ENCODE results near the gene IL1A.
"Not testable (repeated sequence)": the region's sequence is repeated elsewhere in the genome, so short reads cannot be mapped to it uniquely, and the experiment has no call there.

Gene IL1A, protein sequence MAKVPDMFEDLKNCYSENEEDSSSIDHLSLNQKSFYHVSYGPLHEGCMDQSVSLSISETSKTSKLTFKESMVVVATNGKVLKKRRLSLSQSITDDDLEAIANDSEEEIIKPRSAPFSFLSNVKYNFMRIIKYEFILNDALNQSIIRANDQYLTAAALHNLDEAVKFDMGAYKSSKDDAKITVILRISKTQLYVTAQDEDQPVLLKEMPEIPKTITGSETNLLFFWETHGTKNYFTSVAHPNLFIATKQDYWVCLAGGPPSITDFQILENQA

DNA sequence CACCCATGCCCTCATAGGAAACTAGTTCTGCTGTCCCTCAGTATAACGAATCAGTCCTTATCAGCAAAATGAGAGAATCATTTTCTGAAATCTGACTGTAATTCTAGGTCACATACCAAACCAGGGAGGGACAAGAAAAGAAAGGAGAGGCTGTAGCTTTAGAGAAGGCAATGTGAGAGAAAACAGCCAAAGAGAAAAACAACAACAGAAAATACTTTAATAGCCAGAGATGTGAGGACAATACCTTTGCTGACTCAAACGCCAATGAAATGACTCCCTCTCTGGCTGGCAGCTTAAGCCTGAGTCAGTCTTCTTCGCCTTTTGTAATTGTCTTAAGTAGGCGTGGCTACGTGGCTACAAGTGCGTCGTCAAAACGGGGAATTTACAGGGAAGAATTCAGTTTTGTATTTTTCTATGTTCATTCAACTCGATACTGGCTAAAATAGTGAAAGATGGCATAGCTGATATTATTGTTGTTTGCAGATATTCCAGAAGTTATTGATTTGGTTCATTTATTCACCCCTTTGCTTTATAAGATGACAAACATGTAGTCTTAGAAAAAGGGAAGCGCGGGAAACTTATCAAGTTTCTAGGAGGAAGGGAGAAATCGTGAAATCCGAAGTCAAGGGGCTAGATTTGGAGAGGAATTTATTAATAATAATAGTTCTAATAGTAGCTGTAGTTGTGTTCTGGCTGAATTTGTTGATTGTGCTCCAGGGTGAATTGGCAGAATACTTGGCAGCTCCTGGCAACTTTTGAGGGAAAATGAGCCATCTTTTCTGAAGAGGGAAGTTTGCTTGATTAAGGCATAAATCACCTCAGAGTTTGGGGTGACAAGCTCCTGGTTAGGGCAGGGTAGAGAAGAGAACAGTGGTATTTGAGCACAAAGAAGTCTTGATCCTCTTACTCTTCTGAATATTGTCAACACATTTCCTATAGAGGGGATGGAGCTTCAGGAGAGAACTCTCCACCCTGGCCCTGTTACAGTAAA, at the start of gene IL1A:
Gene IL1A, minus strand, starts transcription at position 295 of the 991 bp plus-strand sequence. CDS start 723 bp downstream, outside the sequence.
- no peak for DNase-seq (ENCODE audit: low read depth in 2 of 2)

DNA sequence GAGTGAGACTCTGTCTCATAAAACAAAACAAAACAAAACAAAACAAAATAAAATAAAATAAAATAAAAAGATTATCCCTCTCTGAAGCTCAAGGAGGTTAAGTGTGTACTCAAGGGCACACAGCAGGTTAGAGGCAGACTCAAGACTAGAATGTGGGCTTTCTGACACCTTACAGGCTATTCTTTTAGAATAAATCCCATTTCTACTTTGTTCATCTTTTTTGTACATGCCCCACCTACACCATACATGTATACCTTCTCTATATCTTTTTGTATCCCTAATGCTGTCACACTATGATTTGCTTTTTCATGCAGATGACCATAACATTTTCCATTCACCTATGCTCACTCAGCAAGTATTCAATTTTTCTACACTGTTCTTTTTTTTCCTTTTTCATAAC, 49.7 kb upstream of the IL1A start:
- no peak for DNase-seq (ENCODE audit: low read depth in 2 of 2)

DNA sequence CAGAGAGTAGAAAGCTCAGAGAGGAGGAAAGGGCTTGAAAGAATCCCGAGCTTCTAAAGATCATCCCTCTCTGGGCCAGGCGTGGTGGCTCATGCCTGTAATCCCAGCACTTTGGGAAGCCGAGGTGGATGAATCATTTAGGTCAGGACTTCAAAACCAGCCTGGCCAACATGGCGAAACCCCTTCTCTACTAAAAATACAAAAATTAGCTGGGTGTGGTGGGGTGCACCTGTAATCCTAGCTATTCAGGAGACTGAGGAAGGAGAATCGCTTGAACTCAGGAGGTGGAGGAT, 49.3 kb upstream of the IL1A start:
- DNase-seq (ENCODE audit: low read depth in 2 of 2): not testable (repeated sequence)

DNA sequence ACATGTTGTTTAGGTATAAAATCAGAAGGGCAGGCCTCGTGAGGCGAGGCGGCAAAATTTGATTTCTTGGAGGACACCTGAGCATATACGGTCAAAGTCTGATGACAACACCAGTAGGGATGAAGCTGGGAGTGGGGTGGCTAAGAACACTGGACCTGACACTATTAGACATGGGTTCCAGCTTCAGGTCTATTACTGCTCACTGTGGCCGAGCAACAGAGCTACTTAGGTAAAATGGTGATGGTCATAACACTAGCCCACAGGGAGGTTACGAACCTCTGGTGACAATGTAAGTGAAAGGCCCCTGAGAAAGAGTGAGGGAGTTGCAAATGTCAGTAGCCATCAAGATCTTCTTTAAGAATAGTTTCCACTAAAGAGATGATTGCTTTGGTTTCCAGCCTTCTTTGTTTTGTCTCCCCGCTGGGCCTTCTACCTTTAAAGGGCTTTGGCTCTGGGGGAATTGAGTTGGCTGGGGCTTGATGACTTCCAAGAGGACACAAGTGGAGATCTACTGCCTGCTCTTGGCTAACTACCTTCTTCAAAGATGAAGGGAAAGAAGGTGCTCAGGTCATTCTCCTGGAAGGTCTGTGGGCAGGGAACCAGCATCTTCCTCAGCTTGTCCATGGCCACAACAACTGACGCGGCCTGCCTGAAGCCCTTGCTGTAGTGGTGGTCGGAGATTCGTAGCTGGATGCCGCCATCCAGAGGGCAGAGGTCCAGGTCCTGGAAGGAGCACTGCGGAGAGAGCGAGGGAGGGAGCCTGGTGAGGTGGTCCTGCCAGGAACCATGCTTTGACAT, 48.7 kb upstream of the IL1A start:
- no peak for DNase-seq (ENCODE audit: low read depth in 2 of 2)

DNA sequence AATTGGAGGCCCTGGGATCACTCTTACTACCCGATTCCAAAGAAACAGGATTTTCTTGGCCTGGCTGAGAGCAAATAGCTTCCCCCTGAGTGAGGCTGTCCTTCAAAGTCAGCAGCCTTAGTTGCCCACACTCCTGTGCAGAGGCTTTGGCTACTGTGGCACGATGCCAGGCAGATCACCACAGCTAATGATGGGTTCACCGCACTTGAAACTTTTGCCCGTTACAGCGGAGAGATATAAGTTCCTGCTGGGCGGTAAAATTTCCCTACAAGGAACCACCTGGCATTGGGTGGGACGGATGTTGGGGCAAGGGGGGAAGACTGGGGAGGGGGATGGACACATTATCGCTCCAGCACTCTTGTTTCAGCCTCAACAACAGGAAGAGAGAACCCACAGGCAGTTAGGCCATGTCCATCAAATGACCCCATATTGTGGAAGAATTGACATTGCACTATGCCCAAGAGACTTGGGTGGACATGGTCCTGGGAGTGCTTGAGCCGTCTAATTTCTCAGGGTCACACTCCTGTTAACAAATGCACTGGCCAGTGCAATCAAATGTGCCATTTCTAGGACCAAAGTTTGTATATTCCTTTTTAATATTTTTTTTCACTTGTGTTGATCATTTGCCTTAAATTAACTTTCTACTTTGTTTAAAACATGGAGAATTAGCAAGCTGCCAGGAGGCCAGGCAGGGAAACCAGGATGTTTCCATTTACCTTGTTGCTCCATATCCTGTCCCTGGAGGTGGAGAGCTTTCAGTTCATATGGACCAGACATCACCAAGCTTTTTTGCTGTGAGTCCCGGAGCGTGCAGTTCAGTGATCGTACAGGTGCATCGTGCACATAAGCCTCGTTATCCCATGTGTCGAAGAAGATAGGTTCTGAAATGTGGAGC, 47.9 kb upstream of the IL1A start:
- DNase-seq (ENCODE audit: low read depth in 2 of 2): no peak

DNA sequence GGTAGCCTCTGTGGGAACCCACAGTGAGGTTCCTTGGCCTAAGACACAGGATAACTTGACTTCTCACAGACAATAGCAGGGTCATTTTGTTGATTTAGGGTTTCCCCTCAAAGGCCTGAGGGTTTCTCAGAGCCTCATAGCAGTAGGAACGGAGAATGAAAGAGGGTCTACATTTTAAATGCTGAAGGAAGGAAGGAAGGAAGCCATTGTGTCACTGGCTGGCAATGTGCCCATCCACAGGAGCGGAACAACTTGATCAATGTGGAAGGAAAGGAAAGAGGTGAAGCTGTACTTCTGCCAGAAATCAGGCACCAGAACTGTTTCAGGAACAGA, 47.2 kb upstream of the IL1A start:
- DNase-seq (ENCODE audit: low read depth in 2 of 2): no peak

DNA sequence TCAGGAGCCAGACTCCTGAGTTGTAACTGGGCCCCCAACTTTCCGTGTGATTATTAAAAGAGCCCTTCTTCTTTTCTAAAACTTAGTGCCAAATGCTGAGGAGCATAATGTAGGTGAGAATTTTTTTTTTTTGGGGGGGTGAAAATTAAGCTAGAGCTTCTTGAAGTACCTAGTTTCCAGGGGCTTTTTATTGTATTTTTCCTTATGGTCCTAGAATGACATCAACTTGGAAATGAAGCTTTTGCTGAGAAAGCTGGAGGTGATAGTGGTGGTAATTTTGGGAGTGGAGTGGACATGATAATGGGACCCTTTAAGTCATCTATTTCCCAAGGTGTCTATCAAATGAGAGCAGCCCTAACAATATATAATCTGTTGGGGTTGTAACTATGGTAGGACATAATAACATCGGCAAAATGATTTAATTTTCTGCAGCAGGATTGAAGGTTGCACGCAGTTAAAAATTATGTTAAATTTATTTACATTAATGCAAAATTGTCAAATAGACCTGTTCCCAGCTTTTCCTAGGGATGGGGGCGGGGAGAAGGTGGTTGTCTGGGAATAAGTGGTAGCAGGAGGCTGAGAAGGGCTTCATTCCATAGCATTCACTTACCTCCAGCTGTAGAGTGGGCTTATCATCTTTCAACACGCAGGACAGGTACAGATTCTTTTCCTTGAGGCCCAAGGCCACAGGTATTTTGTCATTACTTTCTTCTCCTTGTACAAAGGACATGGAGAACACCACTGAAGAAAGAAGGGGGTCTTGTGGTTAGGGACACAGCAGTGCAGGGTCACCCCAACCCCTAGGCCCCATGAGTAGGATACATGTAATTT, 46.6 kb upstream of the IL1A start:
- DNase-seq (ENCODE audit: low read depth in 2 of 2): no peak

DNA sequence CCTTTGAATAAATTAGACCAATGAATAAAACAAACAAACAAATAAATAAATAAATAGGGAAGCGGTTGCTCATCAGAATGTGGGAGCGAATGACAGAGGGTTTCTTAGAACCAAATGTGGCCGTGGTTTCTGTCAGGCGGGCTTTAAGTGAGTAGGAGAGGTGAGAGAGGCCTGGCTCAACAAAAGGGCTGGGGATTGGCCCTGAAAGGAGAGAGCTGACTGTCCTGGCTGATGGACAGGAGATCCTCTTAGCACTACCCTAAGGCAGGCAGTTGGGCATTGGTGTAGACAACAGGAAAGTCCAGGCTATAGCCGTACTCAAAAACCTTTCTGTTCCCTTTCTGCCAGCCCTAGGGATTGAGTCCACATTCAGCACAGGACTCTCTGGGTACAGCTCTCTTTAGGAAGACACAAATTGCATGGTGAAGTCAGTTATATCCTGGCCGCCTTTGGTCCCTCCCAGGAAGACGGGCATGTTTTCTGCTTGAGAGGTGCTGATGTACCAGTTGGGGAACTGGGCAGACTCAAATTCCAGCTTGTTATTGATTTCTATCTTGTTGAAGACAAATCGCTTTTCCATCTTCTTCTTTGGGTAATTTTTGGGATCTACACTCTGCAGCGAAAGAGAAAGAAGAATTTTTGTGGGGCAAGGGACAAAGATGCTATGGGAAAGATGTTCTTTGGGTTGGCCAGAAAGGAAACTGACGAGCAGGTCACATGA, 45.8 kb upstream of the IL1A start:
- DNase-seq (ENCODE audit: low read depth in 2 of 2): no peak

DNA sequence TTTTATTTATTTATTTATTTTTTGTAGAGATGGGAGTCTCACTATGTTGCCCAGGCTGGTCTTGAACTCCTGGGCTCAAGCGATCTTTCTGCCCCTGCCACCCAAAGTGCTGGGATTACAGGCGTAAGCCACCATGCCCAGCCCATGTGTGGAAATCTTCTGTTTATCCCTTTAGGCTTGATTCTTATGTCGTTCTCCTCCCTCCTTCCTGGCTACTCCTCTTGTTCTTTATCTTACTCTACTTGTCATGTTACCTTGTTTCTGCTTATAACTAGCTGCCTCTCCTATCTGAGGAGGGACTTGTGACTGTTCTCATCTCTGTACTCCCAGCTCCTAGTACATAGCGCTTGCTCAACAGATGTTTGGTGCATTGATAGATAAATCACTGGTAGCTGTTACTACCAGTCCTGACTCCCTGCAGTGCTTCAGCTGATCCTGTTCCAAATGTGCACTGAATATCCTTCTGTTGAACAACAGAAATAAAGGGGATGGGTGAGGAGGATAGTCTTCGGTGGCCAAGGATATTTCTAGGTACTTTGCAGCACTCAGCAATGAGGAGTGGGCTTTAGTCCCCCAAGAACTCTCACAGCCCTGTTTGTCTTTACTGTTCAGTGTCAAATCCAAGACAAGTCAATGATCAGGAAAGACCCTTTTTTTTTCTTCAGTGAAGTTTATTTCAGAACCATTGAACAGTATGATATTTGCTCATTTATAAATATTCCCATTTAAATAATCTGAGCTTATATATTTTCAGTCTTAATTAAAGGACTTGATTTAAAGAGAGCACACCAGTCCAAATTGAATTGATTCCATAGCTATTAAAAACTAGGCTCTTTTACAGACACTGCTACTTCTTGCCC, 45.0 kb upstream of the IL1A start:
- no peak for DNase-seq (ENCODE audit: low read depth in 2 of 2)

DNA sequence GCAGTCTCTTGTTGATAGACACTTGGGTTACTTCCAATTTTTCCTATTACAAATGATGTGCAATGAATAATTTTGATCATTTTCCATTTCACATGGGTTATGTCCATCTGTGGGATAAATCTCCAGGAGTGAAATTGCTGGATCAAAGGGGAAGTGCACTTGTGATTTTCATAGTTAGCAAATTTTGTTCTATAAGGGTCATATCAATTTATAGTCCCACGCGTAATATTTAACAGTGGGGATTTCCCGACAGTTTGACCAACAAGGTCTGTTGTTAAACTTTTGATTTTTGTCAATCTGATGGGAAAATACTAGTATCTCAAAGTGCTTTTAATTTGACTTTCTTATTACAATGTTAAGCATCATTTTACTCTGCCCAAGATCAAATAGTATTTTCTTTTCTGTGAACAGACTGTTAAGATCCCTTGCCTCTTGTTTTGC, 44.0 kb upstream of the IL1A start:
- no peak for DNase-seq (ENCODE audit: low read depth in 2 of 2)

DNA sequence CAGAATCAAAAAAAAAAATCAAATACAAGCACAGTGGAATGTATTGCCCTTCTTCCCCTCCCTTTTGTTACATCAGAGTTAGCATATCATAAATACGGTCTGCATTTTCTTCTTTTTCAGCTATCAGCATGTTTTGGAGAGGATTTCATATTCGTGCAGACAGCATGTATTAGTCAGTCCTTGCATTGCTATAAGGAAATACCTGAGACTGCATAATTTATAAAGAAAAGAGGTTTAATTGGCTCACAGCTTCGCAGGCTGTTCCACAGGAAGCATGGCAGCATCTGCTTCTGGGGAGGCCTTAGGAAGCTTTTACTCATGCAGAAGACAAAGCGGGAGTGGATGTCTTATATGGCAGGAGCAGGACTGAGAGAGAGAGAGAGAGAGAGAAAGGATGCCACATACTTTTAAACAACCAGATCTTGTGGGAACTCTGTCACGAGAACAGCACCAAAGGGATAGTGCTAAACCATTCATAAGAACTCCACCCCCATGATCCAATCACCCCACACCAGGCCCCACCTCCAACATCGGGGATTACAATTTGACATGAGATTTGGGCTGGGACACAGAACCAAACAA, 43.4 kb upstream of the IL1A start:
- DNase-seq (ENCODE audit: low read depth in 2 of 2): no peak

DNA sequence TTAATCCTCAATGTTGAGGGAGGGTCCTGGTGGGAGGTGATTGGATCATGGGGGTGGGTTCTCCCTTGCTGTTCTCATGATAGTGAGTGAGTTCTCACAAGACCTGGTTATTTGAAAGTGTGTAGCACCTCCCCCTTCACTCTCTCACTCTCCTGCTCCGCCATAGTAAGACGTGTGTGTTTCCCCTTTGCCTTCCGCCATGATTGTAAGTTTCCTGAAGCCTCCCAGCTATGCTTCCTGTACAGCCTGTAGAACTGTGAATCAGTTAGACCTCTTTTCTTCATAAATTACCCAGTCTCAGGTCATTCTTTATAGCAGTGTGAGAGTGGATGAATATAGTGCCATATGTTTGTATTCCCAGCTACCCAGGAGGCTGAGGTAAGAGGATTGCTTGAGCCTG, 42.7 kb upstream of the IL1A start:
- DNase-seq (ENCODE audit: low read depth in 2 of 2): no peak

DNA sequence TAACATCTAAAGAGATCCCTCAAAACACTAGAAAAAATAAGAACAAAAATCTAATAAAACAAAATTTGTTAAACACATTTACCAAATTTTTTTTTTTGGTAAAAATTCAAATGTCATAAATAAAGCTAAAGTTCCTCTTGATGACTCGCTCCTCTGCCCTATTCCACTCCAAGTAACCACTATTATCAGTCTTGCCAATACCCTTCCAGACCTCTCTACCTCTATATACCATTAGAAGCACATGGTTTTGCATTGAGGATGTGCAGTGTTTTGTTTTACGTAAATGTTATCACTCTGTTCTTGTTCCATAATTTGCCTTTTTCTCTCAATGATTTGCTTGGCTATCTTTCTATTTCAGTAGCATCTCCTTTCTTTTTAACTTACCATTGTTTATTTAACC, 41.4 kb upstream of the IL1A start:
- no peak for DNase-seq (ENCODE audit: low read depth in 2 of 2)

DNA sequence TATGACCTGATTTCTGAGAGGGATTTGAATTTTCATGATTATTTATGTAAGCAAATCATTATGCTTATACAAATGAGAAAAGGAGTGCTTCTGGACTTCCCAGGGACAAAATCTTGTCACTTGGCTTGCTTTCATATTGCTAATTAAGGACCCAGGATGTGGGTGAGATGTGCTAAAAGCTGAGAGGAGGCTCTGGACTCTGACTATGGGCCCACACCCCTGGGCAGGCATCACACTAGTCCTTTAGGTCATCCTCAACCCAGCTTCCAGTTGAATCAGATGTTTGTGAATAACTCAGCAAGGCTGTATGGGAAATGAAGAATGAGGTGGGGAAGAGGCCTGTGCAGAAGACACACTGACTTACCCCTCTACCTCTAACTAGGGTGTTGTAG, 40.4 kb upstream of the IL1A start:
- no peak for DNase-seq (ENCODE audit: low read depth in 2 of 2)

DNA sequence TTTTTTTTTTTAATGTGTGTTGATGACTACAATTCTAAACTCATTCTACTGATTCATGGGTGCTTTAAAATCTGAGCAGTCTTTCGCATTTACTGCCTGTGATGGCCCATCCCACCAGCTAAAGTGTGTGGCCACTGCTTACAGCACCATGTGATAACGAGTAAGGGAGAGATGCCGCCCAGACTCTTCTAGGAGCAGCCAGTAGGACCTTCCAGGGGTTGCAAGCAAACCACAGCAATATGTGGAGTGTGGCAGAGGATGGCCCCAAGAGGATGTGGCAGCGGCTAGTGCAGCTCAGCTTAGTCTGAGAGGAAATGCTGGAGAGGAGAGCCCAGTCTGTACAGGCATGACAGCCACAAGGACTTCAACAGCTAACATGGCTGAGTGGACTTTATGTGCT, 37.4 kb upstream of the IL1A start:
- DNase-seq (ENCODE audit: low read depth in 2 of 2): no peak

DNA sequence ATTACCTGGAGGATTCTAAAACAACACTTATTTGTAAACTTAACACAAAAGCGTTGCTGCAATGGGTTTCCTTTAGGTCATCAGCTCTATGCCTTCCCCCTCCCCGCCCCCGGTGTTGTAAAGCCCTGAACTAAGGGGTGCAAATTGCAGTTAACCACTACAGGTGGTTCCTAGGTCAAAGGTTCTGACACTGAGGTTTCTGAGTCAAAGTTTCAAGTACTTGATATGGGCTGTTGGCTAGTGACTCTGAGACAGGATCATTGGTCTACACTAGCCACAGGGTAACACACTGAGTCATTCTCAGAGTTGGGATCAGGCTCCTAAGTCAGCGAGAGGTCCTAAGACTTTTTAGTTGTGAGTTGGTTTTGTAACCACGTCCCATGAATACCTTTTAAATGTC, 36.8 kb upstream of the IL1A start:
- no peak for DNase-seq (ENCODE audit: low read depth in 2 of 2)

DNA sequence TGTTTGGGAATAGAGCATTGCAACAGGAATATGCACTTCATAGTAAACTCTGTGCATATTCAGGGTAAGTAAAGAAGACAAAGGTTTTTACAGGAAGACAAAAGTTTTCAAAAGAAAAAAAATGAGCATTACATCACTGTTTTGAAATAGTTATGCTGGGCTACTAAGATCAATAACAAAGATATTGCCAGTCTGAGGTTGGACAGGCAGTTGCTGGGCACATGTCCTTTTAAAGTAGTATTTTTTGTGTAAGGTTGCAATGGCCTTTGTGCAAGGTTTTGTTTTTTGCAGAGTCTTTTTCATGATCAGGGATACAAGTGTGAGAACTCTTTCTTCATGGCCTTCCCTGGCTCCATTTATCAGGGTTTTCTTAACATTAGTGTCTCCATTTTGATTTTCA, 36.0 kb upstream of the IL1A start:
- DNase-seq (ENCODE audit: low read depth in 2 of 2): no peak

DNA sequence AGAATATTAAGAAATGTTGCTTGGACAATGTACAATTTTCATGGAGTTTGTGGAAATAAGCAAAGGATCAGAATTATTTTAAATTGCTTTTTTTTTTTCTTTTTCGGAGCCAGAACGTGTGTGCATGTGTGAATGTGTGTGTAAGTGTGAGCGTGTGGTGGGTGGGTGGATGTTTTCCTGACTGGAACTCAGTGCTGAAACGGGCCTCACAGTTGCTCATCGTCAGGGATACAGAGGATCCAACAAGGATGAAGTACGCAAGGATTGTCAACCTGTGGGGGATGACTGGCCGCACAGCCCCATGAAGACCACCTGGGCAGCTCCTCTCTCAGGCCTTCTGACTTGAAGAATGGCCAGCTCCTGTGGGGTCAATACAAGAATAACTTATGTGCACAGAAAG, 34.8 kb upstream of the IL1A start:
- no peak for DNase-seq (ENCODE audit: low read depth in 2 of 2)
